ENCODE data around the gene RFTN1. TPM values are rescaled to one million over a fixed set of nuclear protein-coding genes. Genes with fewer than 3 reads are reported as not detected.

The RFTN1 gene
- total and polyA plus RNA-seq, 2 donors (not counting 1 experiment from before 2014, with no cell fraction given), result 32.4 to 156 TPM

- H3K4me2 ChIP-seq (replicated peaks; ENCODE audit: low read depth, low read length, poor library complexity, severe bottlenecking), result no peak overlapping the region
- TF ChIP-seq, protein P1, sequence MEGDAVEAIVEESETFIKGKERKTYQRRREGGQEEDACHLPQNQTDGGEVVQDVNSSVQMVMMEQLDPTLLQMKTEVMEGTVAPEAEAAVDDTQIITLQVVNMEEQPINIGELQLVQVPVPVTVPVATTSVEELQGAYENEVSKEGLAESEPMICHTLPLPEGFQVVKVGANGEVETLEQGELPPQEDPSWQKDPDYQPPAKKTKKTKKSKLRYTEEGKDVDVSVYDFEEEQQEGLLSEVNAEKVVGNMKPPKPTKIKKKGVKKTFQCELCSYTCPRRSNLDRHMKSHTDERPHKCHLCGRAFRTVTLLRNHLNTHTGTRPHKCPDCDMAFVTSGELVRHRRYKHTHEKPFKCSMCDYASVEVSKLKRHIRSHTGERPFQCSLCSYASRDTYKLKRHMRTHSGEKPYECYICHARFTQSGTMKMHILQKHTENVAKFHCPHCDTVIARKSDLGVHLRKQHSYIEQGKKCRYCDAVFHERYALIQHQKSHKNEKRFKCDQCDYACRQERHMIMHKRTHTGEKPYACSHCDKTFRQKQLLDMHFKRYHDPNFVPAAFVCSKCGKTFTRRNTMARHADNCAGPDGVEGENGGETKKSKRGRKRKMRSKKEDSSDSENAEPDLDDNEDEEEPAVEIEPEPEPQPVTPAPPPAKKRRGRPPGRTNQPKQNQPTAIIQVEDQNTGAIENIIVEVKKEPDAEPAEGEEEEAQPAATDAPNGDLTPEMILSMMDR (IDR thresholded peaks at IDR 0.05), result no peak
- TF ChIP-seq EZH2 (IDR thresholded peaks at IDR 0.05; ENCODE audit: borderline replicate concordance, insufficient read depth, low read depth, low read length, poor library complexity, severe bottlenecking), result no peak
- intact Hi-C loops (cut with micrococcal nuclease), result no loop called here
- H3K4me1 Mint-ChIP-seq, result peaks cover 55% of the 10 kb centered on the region
- peaks cover 52% of the 10 kb centered on the region for H4K20me1 ChIP-seq (ENCODE audit: control insufficient read depth, insufficient read depth, low read length, poor library complexity, severe bottlenecking)
- H3K27ac ChIP-seq (ENCODE audit: low read length in 2 of 2), result no peak overlapping the region
- ATAC-seq (ENCODE audit: low read depth) (no peak), DNase-seq (no peak)
- H3K4me3 Mint-ChIP-seq, result no peak overlapping the region
- no peaks in the 10 kb centered on the region for H3K9me3 ChIP-seq (ENCODE audit: control extremely low read depth in 1 of 3, control insufficient read depth in 2 of 3, insufficient read depth in 1 of 3, low read length in 2 of 3)
- H3K9ac ChIP-seq (ENCODE audit: low read length), result no peak overlapping the region
- no peak overlapping the region for H3K4me3 ChIP-seq (ENCODE audit: control extremely low read depth in 1 of 5, extremely low read depth in 1 of 5, insufficient read depth in 1 of 5, low read depth in 2 of 5, low read length in 4 of 5)
- H2AFZ ChIP-seq (ENCODE audit: insufficient read depth, low read depth, low read length, poor library complexity, severe bottlenecking), result no peak overlapping the region
- H3K79me2 ChIP-seq (ENCODE audit: control insufficient read depth, insufficient read depth, low read length), result peaks cover 99% of the 10 kb centered on the region
- peaks cover 2 to 5% of the 10 kb centered on the region in 2 experiments for H3K36me3 ChIP-seq (replicated peaks in 1 of 2; ENCODE audit: control extremely low read depth in 1 of 2, control insufficient read depth in 1 of 2, extremely low read depth in 1 of 2, insufficient read depth in 2 of 2, low read length in 1 of 2)
- peaks cover 12 to 15% of the 10 kb centered on the region in 2 donors for H3K4me1 ChIP-seq (ENCODE audit: control insufficient read depth in 2 of 2, insufficient read depth in 2 of 2, low read length in 2 of 2)
- CTCF ChIA-PET, result interaction anchor here (0.7 kb wide), 1 partner anchor 280 kb away, joined by 3 read pairs; no protein-coding TSS in a partner anchor
- no peaks in the 10 kb centered on the region for H3K27me3 Mint-ChIP-seq
- POLR2A ChIA-PET, result interaction anchor here (0.5 kb wide), 1 partner anchor 974 kb away, joined by 3 read pairs; no protein-coding TSS in a partner anchor
- H3K27ac Mint-ChIP-seq, result no peak overlapping the region
- WGBS (ENCODE audit: insufficient coverage), result no CpG with 5 or more reads among the region's 5 CpGs
- no peaks in the 10 kb centered on the region for H3K9me3 Mint-ChIP-seq (ENCODE audit: insufficient read depth)
- H3K27me3 ChIP-seq (replicated peaks in 1 of 4; ENCODE audit: control extremely low read depth in 1 of 4, control insufficient read depth in 3 of 4, insufficient read depth in 4 of 4, low read length in 3 of 4), result no peaks in the 10 kb centered on the region
Measured at GRCh38 chr3:16417945-16418739, 95.4 kb downstream of the RFTN1 start.

DNA sequence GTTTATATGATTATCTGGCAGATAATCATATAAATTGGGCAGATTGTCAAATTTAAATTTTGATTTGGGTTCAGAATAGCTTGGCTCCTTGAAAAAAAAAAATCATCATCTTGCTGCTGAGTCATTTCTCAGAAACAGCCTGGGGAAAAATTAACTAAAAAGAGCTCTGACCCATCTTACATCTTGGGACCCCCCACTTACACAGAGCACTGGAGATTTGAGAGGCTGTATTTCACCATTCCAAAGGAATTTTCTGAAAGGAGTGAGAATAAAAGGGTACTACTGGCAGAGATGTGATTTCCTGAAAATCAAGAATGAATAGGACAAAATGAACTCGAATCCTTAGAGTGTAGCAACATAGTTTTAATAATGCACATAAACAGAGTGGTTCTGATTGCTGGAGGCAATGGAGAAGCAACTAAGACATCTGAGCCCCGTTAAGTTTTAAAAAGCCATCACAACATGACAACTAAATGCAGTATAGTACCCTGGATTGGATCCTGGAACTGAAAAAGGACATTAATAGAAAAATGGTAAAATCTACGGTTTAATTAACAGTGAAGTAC, 97.5 kb downstream of the RFTN1 start:
- TF ChIP-seq EZH2 (IDR thresholded peaks at IDR 0.05; ENCODE audit: borderline replicate concordance, insufficient read depth, low read depth, low read length, poor library complexity, severe bottlenecking), result no peak
- TF ChIP-seq, protein P1 (IDR thresholded peaks at IDR 0.05), result no peak
- Histone ChIP-seq H3K9me3 (ENCODE audit: control extremely low read depth in 1 of 3, control insufficient read depth in 2 of 3, insufficient read depth in 1 of 3, low read length in 2 of 3) (no peaks in the 10 kb centered on the region), H3K27ac (ENCODE audit: low read length in 2 of 2) (no peak overlapping the region), H3K36me3 (replicated peaks in 1 of 2; ENCODE audit: control extremely low read depth in 1 of 2, control insufficient read depth in 1 of 2, extremely low read depth in 1 of 2, insufficient read depth in 2 of 2, low read length in 1 of 2) (peaks cover 2 to 10% of the 10 kb centered on the region in 2 experiments), H4K20me1 (ENCODE audit: control insufficient read depth, insufficient read depth, low read length, poor library complexity, severe bottlenecking) (peaks cover 60% of the 10 kb centered on the region), H3K9ac (ENCODE audit: low read length) (no peak overlapping the region), H3K79me2 (ENCODE audit: control insufficient read depth, insufficient read depth, low read length) (peaks cover 99% of the 10 kb centered on the region), H3K4me1 (ENCODE audit: control insufficient read depth in 2 of 2, insufficient read depth in 2 of 2, low read length in 2 of 2) (peaks cover 30 to 31% of the 10 kb centered on the region in 2 donors), H3K4me3 (ENCODE audit: control extremely low read depth in 1 of 5, extremely low read depth in 1 of 5, insufficient read depth in 1 of 5, low read depth in 2 of 5, low read length in 4 of 5) (no peak overlapping the region), H3K27me3 (replicated peaks in 1 of 4; ENCODE audit: control extremely low read depth in 1 of 4, control insufficient read depth in 3 of 4, insufficient read depth in 4 of 4, low read length in 3 of 4) (no peaks in the 10 kb centered on the region), H2AFZ (ENCODE audit: insufficient read depth, low read depth, low read length, poor library complexity, severe bottlenecking) (no peak overlapping the region), H3K4me2 (replicated peaks; ENCODE audit: low read depth, low read length, poor library complexity, severe bottlenecking) (no peak overlapping the region)
- H3K4me1 Mint-ChIP-seq, result peaks cover 69% of the 10 kb centered on the region
- H3K27me3 Mint-ChIP-seq, result no peaks in the 10 kb centered on the region
- DNase-seq (no peak), ATAC-seq (ENCODE audit: low read depth) (no peak)
- H3K9me3 Mint-ChIP-seq (ENCODE audit: insufficient read depth), result no peaks in the 10 kb centered on the region
- POLR2A ChIA-PET, result no interaction called here
- intact Hi-C loops (cut with micrococcal nuclease), result no loop called here
- no peak overlapping the region for H3K27ac Mint-ChIP-seq
- CTCF ChIA-PET, result no interaction called here
- WGBS (ENCODE audit: insufficient coverage), result no CpG with 5 or more reads among the region's 3 CpGs
- H3K4me3 Mint-ChIP-seq, result no peak overlapping the region
